ENCODE data around the gene OR6C2.
"Not testable (repeated sequence)": the region's sequence is repeated elsewhere in the genome, so short reads cannot be mapped to it uniquely, and the experiment has no call there.

OR6C2 gene

GRCh38 chr12:55448825-55449224, 4.9 kb downstream of the OR6C2 start:
- no peak overlapping the region for H3K4me3 ChIP-seq (ENCODE audit: low read depth, low read length)
- TF ChIP-seq CTCF (IDR thresholded peaks at IDR 0.05; ENCODE audit: control insufficient read depth, extremely low read depth, insufficient read depth) = no peak
- no peak for DNase-seq (ENCODE audit: low read depth)

GRCh38 chr12:55464926-55465325, 21.1 kb downstream of the OR6C2 start:
- not testable (repeated sequence) for H3K4me3 ChIP-seq (ENCODE audit: low read depth, low read length); DNase-seq (ENCODE audit: low read depth)

- no peak for DNase-seq (ENCODE audit: low read depth)
- no peak for TF ChIP-seq CTCF (IDR thresholded peaks at IDR 0.05; ENCODE audit: control insufficient read depth, extremely low read depth, insufficient read depth)
- H3K4me3 ChIP-seq (ENCODE audit: low read depth, low read length) = no peak overlapping the region
Measured at GRCh38 chr12:55467836-55468235, 24.0 kb downstream of the OR6C2 start.

- no peak for TF ChIP-seq CTCF (IDR thresholded peaks at IDR 0.05; ENCODE audit: control insufficient read depth, extremely low read depth, insufficient read depth)
- no peak for DNase-seq (ENCODE audit: low read depth)
- no peak overlapping the region for H3K4me3 ChIP-seq (ENCODE audit: low read depth, low read length)
Measured at GRCh38 chr12:55469291-55469690, 25.4 kb downstream of the OR6C2 start.

GRCh38 chr12:55470088-55470829, 26.4 kb downstream of the OR6C2 start, which contains the start of gene OR6C70:
OR6C70 (minus strand) TSS chr12:55470138; CDS start chr12:55470138, 0 bp downstream.
- TF ChIP-seq CTCF (IDR thresholded peaks at IDR 0.05; ENCODE audit: control insufficient read depth, extremely low read depth, insufficient read depth) = no peak
- no peak for DNase-seq (ENCODE audit: low read depth)
- no peak within 1 kb of the TSS for H3K4me3 ChIP-seq (ENCODE audit: low read depth, low read length)

- no peak overlapping the region for H3K4me3 ChIP-seq (ENCODE audit: low read depth, low read length)
- DNase-seq (ENCODE audit: low read depth) = no peak
- no peak for TF ChIP-seq CTCF (IDR thresholded peaks at IDR 0.05; ENCODE audit: control insufficient read depth, extremely low read depth, insufficient read depth)
Measured at GRCh38 chr12:55472264-55472663, 28.4 kb downstream of the OR6C2 start.

- not testable (repeated sequence) for DNase-seq (ENCODE audit: low read depth); H3K4me3 ChIP-seq (ENCODE audit: low read depth, low read length)
Measured at GRCh38 chr12:55479136-55479535, 35.3 kb downstream of the OR6C2 start.

- DNase-seq (ENCODE audit: low read depth); H3K4me3 ChIP-seq (ENCODE audit: low read depth, low read length): not testable (repeated sequence)
Measured at GRCh38 chr12:55484284-55484683, 40.4 kb downstream of the OR6C2 start.

Data from LNCaP clone FGC (cell line).